Fibroblast of lung (primary cell): ENCODE data around the gene CENPVL2.
"Not testable (repeated sequence)": the region's sequence is repeated elsewhere in the genome, so short reads cannot be mapped to it uniquely, and the experiment has no call there.

Source experiments
- EZH2 ChIP-seq: IDR thresholded peaks from 2 replicates; pipeline ENCODE4 v1.5.1; 2012; ENCODE audit warnings: low read length, control low read depth, mild to moderate bottlenecking; ENCODE audit errors: missing control alignments
- TF ChIP-seq, protein P1 (sequence below), 2 donors: IDR thresholded peaks in 1 of 2; conservative IDR thresholded peaks in 1 of 2; 1 replicate in 1 of 2; 2 replicates in 1 of 2; pipeline ENCODE4 v1.5.1; 2011 to 2012; ENCODE audit warnings: low read length in 2 of 2, control low read depth in 1 of 2, inconsistent platforms in 1 of 2, low read depth in 1 of 2, mild to moderate bottlenecking in 1 of 2

- TF ChIP-seq, protein P1, sequence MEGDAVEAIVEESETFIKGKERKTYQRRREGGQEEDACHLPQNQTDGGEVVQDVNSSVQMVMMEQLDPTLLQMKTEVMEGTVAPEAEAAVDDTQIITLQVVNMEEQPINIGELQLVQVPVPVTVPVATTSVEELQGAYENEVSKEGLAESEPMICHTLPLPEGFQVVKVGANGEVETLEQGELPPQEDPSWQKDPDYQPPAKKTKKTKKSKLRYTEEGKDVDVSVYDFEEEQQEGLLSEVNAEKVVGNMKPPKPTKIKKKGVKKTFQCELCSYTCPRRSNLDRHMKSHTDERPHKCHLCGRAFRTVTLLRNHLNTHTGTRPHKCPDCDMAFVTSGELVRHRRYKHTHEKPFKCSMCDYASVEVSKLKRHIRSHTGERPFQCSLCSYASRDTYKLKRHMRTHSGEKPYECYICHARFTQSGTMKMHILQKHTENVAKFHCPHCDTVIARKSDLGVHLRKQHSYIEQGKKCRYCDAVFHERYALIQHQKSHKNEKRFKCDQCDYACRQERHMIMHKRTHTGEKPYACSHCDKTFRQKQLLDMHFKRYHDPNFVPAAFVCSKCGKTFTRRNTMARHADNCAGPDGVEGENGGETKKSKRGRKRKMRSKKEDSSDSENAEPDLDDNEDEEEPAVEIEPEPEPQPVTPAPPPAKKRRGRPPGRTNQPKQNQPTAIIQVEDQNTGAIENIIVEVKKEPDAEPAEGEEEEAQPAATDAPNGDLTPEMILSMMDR (conservative IDR thresholded peaks at IDR 0.05 in 1 of 2, IDR thresholded peaks at IDR 0.05 in 1 of 2; ENCODE audit: low read depth in 1 of 2, low read length in 2 of 2) = not testable (repeated sequence)
- TF ChIP-seq EZH2 = not testable (repeated sequence)
Measured at GRCh38 chrX:51681808-51682719, 567 bp downstream of the CENPVL2 start.
